ENCODE measurements around the gene C19orf38.

C19orf38 gene

GRCh38 chr19:10878253-10878652 lies 30.0 kb downstream of the C19orf38 start:
- DNase-seq, result no peak

GRCh38 chr19:10881403-10882107 lies 33.3 kb downstream of the C19orf38 start:
- DNase-seq, result no peak

GRCh38 chr19:10882108-10882457 lies 33.9 kb downstream of the C19orf38 start:
- no peak for DNase-seq

GRCh38 chr19:10884274-10884673 lies 36.1 kb downstream of the C19orf38 start:
- no peak for DNase-seq

GRCh38 chr19:10885201-10886169 lies 37.3 kb downstream of the C19orf38 start:
- no peak for DNase-seq

- no peak for DNase-seq
These were observed 39.6 kb downstream of the C19orf38 start for GRCh38 chr19:10887616-10888367.

GRCh38 chr19:10888421-10888866 lies 40.2 kb downstream of the C19orf38 start:
- DNase-seq, result no peak

- no peak for DNase-seq
These were observed 41.7 kb downstream of the C19orf38 start for GRCh38 chr19:10889880-10890279.

- no peak for DNase-seq
These were observed 43.3 kb downstream of the C19orf38 start for GRCh38 chr19:10891405-10892086.

- no peak for DNase-seq
These were observed 44.0 kb downstream of the C19orf38 start for GRCh38 chr19:10892256-10892655.

GRCh38 chr19:10894911-10895213 lies 46.6 kb downstream of the C19orf38 start:
- DNase-seq, result no peak

- DNase-seq, result no peak
These were observed 47.1 kb downstream of the C19orf38 start for GRCh38 chr19:10895363-10895762.

- no peak for DNase-seq
These were observed 47.7 kb downstream of the C19orf38 start for GRCh38 chr19:10895920-10896319.

GRCh38 chr19:10896851-10897526 lies 48.8 kb downstream of the C19orf38 start:
- DNase-seq, result no peak

- no peak for DNase-seq
These were observed 50.4 kb downstream of the C19orf38 start for GRCh38 chr19:10898633-10899032.

- DNase-seq, result no peak
These were observed 51.0 kb downstream of the C19orf38 start for GRCh38 chr19:10899151-10899653.

- no peak for DNase-seq
These were observed 59.7 kb downstream of the C19orf38 start for GRCh38 chr19:10907925-10908324.

GRCh38 chr19:10908380-10908960 lies 60.3 kb downstream of the C19orf38 start:
- no peak for DNase-seq

GRCh38 chr19:10911579-10912363 lies 63.6 kb downstream of the C19orf38 start:
- DNase-seq, result no peak

GRCh38 chr19:10912619-10913018 lies 64.4 kb downstream of the C19orf38 start:
- no peak for DNase-seq
